Lower lobe of right lung (tissue), 2 donors: ENCODE measurements around the gene PRPS1. TPM values are rescaled to one million over a fixed set of nuclear protein-coding genes. Genes with fewer than 3 reads are reported as not detected.

Experiments
- ATAC-seq, 2 donors: fragments of 200-7000 bp; cut with Tn5 transposase; one replicate each; pipeline ENCODE4 v1.9.1; 2020 to 2022; ENCODE audit warnings: mild to moderate bottlenecking in 2 of 2, moderate library complexity in 2 of 2
- DNase-seq: peaks from one replicate; pipeline ENCODE4 v3.0.0-alpha.2; 2020
- H3K27ac ChIP-seq: fragments of 200-600 bp; one replicate; pipeline ENCODE4 v1.8.0; 2022
- H3K27me3 ChIP-seq: fragments of 200-600 bp; one replicate; pipeline ENCODE4 v1.8.0; 2022; ENCODE audit warnings: low read depth
- H3K36me3 ChIP-seq: fragments of 200-600 bp; one replicate; pipeline ENCODE4 v1.8.0; 2022; ENCODE audit warnings: mild to moderate bottlenecking
- H3K4me1 ChIP-seq: fragments of 200-600 bp; one replicate; pipeline ENCODE4 v1.8.0; 2022
- H3K4me3 ChIP-seq: fragments of 200-600 bp; one replicate; pipeline ENCODE4 v1.8.0; 2022; ENCODE audit warnings: mild to moderate bottlenecking
- H3K9me3 ChIP-seq: fragments of 200-600 bp; one replicate; pipeline ENCODE4 v1.8.0; 2022
- intact Hi-C: fragments of 100-400 bp; cut with DNase I; formaldehyde crosslinking; loops from one replicate; pipeline ENCODE4 v1.11.0; 2022
- total RNA-seq: library from RNA; stranded (reverse); fragmentation: NEBNext Ultra II Directional; extraction: Animal tissue kit (Norgen Biotek cat#: 25700); gene quantifications from one replicate; pipeline ENCODE4 v1.2.1, GENCODE V29; 2021
- TF ChIP-seq, protein P1 (sequence below): fragments of 200-600 bp; IDR thresholded peaks from one replicate; pipeline ENCODE4 v1.8.0; 2022; ENCODE audit warnings: antibody characterized with exemption, mild to moderate bottlenecking
- donor health status: DM: no; HTN: yes; CAD: no; lungs with severe emphysema.

PRPS1 gene
- total RNA-seq, 1 donor from 2014 or later = 26.9 TPM

DNA sequence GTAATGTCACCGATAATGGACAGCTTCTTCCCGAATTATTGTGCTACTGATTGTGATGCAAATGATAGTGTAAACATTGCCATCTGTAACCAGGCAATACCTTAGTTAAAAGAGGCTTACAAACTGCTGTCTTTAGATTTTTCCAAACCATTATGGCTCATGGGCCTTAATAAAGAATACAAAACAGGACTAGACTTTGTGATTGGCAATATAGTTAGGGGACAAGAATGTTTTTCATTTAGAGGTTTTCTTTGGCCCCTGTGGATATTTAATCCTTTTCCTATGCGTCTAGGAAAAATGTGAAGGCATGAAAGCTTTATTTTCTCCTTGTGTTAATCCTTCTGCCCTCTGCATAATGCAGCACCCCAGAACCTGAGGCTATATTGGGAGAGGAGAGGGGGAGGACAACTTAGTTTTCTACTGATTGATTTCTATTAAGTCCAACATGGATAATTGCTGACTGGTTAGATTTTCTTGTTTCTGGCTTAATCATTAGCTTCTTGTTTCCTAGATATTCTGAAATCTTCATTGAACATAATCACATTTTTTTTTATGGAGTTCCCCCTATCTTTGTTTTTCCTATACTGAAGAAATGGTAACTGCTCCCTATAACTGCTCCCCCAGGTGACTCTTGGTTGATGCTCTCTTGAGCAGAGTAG is 1.9 kb downstream of the PRPS1 start:
- ATAC-seq (no peak), DNase-seq (no peak)
- no peaks in the 10 kb centered on the region for H3K9me3 ChIP-seq
- no peaks in the 10 kb centered on the region for H3K36me3 ChIP-seq
- intact Hi-C loops = no loop called here
- TF ChIP-seq, protein P1, sequence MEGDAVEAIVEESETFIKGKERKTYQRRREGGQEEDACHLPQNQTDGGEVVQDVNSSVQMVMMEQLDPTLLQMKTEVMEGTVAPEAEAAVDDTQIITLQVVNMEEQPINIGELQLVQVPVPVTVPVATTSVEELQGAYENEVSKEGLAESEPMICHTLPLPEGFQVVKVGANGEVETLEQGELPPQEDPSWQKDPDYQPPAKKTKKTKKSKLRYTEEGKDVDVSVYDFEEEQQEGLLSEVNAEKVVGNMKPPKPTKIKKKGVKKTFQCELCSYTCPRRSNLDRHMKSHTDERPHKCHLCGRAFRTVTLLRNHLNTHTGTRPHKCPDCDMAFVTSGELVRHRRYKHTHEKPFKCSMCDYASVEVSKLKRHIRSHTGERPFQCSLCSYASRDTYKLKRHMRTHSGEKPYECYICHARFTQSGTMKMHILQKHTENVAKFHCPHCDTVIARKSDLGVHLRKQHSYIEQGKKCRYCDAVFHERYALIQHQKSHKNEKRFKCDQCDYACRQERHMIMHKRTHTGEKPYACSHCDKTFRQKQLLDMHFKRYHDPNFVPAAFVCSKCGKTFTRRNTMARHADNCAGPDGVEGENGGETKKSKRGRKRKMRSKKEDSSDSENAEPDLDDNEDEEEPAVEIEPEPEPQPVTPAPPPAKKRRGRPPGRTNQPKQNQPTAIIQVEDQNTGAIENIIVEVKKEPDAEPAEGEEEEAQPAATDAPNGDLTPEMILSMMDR = no peak
- no peak overlapping the region for H3K4me3 ChIP-seq
- no peaks in the 10 kb centered on the region for H3K27me3 ChIP-seq
- H3K4me1 ChIP-seq = peaks cover 6% of the 10 kb centered on the region
- no peak overlapping the region for H3K27ac ChIP-seq

DNA sequence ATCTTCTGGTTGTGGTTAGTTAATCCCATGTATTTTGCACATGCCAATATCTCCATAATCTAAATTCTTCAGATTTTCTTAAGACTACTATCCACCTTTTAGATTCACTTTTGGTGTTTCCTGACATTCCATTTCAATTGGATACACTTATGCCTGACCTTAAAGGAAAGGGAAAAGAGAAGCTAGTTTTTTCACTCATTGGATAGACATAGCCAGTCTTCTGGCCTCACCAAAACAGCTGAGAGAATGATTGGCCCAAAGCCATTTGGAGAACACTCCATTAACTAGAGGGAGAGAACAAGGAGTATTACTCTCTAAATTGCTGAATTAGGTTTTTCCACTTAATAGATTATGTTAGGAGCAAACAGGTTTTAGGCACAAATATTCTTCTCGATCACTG is 4.0 kb downstream of the PRPS1 start:
- H3K9me3 ChIP-seq = no peaks in the 10 kb centered on the region
- H3K27ac ChIP-seq = no peak overlapping the region
- H3K27me3 ChIP-seq = no peaks in the 10 kb centered on the region
- DNase-seq (no peak), ATAC-seq (no peak)
- intact Hi-C loops = no loop called here
- H3K4me3 ChIP-seq = no peak overlapping the region
- H3K36me3 ChIP-seq = no peaks in the 10 kb centered on the region
- H3K4me1 ChIP-seq = peaks cover 6% of the 10 kb centered on the region
- TF ChIP-seq, protein P1 = no peak

DNA sequence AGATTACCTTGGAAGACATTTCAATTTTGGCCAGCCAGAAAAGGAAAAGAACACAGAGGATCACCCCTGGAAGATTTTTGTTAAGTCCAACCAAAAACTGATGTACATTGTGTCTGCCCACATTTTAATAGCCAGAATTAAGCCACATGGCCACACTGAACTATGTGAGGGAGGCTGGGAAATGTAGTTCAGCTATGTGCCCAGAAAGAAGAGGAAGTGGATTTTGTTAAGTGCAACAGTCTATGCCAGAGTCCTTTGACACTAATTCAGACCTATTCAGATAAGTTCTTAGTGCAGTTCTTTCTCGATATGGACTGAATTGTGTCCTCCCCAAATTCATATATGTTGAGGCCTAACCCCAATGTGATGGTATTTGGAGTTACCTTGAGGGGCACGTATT is 18.4 kb downstream of the PRPS1 start:
- TF ChIP-seq, protein P1 = no peak
- H3K27ac ChIP-seq = no peak overlapping the region
- peaks cover 48% of the 10 kb centered on the region for H3K36me3 ChIP-seq
- H3K27me3 ChIP-seq = no peaks in the 10 kb centered on the region
- H3K9me3 ChIP-seq = no peaks in the 10 kb centered on the region
- DNase-seq (no peak), ATAC-seq (no peak)
- H3K4me1 ChIP-seq = no peaks in the 10 kb centered on the region
- intact Hi-C loops = no loop called here
- H3K4me3 ChIP-seq = no peak overlapping the region

DNA sequence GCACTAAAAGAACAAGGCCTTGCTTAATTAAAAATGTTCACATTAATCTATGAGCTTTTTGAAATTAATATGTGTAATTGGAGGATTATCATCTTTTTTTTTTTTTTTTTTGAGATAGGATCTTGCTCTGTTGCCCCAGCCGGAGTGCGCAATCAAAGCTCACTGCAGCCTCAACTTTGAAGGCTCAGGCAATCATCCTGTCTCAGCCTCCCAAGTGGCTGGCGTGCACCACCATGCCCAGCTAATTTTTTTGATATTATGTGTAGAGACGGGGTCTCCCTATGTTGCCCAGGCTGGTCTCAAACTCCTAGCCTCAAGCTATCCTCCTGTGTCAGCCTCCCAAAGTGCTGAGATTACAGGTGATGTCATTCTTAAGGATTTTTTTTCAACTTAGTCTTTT is 20.0 kb downstream of the PRPS1 start:
- DNase-seq (no peak), ATAC-seq (no peak)
- H3K36me3 ChIP-seq = peaks cover 33% of the 10 kb centered on the region
- no peaks in the 10 kb centered on the region for H3K9me3 ChIP-seq
- intact Hi-C loops = no loop called here
- no peak overlapping the region for H3K27ac ChIP-seq
- no peaks in the 10 kb centered on the region for H3K27me3 ChIP-seq
- H3K4me3 ChIP-seq = no peak overlapping the region
- no peaks in the 10 kb centered on the region for H3K4me1 ChIP-seq
- TF ChIP-seq, protein P1 = no peak

DNA sequence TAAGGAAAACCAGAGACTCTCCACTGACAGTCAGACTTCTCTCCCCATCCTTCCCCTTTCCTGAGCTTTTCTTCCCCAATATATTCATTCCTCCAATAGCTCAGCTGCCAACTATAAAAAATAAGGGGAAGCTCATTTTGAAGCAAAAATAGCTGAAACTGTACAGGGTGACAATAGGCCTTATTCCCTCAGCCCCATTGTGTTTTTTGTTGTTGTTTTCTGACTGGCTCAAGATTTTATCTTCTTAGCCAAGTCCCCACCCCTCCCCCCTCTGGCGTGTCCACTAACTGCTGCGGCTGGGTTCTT is 26.2 kb downstream of the PRPS1 start:
- H3K36me3 ChIP-seq = peaks cover 9% of the 10 kb centered on the region
- intact Hi-C loops = loop anchor here (10.0 kb wide), 1 partner anchor 120 kb away; the partner anchor contains the start of genes NCBP2L and TSC22D3
- no peaks in the 10 kb centered on the region for H3K27me3 ChIP-seq
- H3K4me1 ChIP-seq = peaks cover 11% of the 10 kb centered on the region
- no peak for DNase-seq
- H3K9me3 ChIP-seq = no peaks in the 10 kb centered on the region
- TF ChIP-seq, protein P1 = no peak
- ATAC-seq = no peak
- no peak overlapping the region for H3K27ac ChIP-seq
- H3K4me3 ChIP-seq = no peak overlapping the region
